ENCODE measurements around the gene CHKB.

The CHKB gene

DNA sequence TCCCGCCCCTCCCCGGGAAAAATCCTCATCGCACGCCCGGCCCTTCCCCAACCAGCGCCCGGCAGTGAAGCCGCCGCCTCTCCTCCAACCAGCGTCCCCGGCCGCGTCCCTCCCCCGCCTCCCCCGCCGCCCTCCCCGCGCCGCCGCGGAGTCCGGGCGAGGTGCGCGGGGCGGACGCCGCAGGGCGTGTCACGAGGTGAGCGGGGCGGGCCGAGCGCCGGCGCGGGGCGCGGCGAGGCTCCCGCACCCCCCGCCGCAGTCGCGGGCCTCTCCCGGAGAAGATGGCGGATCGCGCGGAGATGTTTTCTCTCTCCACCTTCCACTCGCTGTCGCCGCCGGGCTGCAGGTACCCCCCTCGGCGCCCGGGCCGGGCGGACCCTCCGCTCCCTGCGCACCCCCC is 17.9 kb upstream of the CHKB start, which contains the start of gene MAPK8IP2:
MAPK8IP2 (plus strand) TSS at position 256 of the 400 bp plus-strand sequence; CDS start at position 282, 26 bp downstream.
- no peak for DNase-seq (ENCODE audit: low read depth)

DNA sequence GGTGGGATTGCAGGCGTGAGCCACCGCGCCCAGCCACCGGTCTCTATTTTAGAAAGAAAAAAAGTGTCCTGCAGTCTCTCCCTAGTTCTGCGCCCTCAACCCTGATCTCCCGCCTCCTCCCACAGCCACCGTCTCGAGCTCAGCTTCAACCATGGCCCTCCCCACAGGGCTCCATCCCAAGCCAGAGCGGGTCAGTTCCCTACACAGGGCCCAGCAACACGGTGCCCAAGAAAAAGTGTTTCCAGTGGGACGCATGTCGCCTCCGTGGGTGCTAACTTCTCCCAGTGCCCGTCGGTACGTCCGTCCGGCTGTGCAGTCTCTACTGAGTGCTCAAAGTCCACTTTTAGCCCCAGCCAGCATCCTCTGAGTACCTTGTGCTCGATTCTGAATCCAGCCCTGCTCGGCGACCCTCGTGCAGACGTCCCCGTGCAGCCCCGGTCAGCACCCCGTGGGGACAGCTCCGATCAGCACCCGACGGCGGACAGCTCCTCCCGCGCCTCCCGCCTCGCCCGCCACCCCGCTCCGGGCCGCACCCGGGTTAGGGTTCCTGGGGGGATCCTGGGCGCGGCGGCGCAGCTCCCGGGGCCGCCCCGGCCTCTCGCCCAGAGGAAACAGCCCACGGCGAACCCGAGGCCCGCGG is 17.3 kb upstream of the CHKB start:
- no peak for DNase-seq (ENCODE audit: low read depth)

GRCh38 chr22:50597097-50597496 is 14.4 kb upstream of the CHKB start:
- DNase-seq (ENCODE audit: low read depth), result no peak

DNA sequence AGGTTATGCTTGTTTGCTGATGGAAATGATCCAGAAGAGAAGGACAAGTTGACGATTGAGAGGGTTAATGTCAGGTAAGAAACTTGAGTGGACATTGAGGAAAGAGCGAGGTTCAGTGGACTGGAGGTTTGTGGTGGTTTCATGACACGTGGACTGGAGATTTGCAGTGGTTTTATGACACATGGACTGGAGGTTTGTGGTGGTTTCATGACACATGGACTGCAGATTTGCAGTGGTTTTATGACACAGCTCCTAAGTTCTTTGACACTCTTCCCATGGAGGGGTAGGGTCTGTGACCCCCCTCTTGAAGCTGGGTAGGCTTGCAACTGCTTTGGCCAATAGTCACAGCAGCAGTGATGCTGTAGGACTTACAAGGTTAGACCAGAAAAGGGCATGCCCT is 12.5 kb upstream of the CHKB start:
- DNase-seq (ENCODE audit: low read depth), result no peak

- DNase-seq (ENCODE audit: low read depth), result no peak
Observed at GRCh38 chr22:50587407-50587806, 4.8 kb upstream of the CHKB start.

DNA sequence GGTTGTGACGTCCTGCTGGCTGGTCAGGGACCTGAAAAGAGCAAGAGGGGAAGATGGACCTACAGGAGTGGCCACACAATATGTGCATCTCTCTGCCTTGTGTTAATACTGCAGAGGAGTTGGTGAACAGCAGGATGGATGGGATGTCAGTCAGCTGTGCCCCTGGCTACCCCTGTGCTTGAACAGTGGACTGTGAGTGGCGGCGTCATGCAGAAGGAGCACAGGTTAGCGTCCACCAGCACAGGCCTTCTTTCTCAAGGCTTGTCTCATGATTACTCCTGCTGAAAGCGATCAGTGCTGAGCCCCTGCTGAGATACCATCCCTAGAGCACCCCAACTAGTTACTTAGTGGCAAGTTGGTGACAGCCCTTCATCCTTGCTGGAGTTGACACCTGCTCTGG is 3.8 kb upstream of the CHKB start:
- DNase-seq (ENCODE audit: low read depth), result no peak

DNA sequence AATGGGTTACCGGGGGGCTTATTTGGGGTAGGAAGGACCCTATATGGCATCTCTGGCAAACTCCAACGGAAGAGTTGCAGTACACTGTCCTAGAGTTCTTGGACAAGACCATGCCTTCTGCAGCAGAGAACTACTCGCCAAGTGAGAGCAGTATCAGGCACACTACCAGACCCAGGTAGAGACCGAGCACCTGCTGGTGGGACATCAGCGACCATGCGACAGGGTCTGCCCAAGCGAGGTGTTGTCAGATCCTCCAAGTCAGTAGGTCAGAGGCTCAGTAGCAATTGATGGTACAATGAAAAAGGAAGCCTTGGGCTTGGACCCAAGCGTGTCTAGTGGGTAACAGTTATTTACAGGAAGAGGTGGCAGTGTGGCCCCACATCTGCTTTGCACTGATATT is 3.1 kb upstream of the CHKB start:
- no peak for DNase-seq (ENCODE audit: low read depth)

- no peak for DNase-seq (ENCODE audit: low read depth)
Observed at GRCh38 chr22:50585238-50585637, 2.6 kb upstream of the CHKB start.

DNA sequence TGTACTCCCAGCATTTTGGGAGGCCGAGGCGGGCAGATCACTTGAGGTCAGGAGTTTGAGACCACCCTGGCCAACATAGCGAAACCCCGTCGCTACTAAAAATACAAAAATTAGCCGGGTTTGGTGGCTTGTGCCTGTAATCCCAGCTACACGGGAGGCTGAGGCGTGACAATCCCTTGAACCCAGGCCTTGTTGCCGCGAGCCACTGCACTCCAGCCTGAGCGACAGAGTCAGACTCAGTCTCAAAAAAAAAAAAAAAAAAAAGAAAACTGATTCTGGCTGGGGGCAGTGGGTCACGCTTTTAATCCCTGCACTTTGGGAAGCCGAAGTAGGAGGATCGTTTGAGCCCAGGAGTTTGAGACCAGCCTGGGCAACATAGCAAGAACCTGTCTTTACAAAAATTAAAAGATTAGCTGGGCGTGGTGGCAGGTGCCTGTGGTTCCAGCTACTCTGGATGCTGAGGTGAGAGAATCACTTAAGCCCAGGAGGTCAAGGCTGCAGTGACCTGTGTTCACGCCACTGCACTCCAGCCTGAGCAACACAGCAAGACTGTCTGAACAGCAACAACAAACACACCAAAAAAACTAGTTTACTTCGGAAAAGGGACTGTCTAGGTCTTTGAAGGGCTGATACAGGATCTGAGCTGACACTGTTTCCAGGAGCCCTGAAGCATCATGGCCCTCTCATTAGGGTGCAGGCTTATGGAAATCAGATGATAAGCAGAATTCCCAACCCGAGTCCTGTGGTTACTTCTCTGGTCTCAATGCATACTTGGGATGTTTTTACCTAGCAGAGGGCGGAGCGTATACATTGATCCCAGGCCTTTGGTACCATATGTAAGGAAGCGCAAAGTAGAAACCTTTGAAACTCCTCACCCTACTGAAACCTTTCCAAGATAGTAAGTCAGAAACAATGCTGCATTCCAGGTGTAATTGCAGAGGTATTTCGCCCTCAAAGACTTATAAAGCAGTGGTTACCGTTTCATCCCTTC is 1.8 kb upstream of the CHKB start:
- no peak for DNase-seq (ENCODE audit: low read depth)

GRCh38 chr22:50583294-50583861 is 729 bp upstream of the CHKB start:
- DNase-seq (ENCODE audit: low read depth), result no peak

- no peak for DNase-seq (ENCODE audit: low read depth)
Observed at GRCh38 chr22:50581950-50582492, 628 bp downstream of the CHKB start.

DNA sequence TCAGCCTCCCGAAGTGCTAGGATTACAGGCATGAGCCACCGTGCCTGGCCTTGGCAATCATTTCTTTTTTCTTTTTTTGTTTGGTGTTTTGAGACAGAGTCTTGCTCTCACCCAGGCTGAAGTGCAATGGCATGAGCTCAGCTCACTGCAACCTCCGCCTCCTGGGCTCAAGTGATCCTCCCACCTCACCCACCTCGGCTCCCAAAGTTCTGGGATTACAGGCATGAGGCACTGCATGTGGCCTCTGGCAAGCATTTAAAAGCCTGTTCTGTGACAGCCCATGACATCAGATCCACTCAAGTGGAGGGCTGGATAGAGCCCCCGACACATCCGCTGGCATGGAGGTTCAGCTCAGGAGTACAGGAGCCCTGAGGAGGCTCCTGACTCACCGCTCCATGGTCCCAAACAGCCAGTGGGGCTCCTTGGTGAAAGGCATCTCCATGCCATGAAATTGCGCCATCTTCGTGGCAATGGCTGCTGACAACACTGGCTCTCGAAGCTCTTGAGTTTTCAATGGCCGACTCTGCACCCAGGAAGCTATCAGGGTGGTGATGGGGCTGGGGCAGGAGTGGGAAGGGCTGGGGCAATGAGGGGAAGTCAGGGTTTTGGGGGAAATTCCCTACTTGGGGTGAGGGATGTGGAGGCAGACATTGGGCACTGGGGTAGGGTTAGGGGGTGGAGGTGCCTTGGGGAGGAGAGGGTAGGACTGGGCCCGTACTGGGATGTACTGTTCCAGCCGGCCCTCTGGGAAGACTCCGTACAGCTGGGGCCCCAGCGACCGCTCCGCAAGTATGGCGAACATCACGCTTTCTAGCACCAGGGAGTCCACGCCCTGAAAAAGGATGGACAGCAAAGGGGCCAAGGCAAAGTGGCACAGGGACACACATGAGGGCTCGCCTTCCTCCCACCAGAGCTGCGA is 1.4 kb downstream of the CHKB start:
- DNase-seq (ENCODE audit: low read depth), result no peak

DNA sequence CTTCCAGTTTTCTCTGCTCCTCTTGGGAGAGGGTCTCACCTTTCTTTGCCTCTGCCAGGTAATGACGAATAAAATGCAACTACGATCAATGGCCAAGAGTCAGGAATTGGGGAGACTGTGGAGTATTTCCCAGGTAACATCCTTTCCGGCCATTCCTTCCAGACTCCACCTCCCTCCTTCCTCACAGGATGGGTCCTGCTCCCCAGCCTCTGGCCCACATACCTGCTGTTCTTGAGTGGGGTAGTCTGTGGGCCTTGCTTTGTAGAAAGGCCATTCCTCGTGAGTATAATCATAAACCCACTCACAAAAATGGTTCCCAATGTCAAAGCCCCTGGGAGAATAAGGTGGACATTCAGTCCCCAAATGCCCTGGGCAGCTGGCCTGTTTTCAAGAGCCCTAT is 2.9 kb downstream of the CHKB start:
- DNase-seq (ENCODE audit: low read depth), result no peak

- DNase-seq (ENCODE audit: low read depth), result no peak
Observed at GRCh38 chr22:50578776-50579310, 3.8 kb downstream of the CHKB start.

DNA sequence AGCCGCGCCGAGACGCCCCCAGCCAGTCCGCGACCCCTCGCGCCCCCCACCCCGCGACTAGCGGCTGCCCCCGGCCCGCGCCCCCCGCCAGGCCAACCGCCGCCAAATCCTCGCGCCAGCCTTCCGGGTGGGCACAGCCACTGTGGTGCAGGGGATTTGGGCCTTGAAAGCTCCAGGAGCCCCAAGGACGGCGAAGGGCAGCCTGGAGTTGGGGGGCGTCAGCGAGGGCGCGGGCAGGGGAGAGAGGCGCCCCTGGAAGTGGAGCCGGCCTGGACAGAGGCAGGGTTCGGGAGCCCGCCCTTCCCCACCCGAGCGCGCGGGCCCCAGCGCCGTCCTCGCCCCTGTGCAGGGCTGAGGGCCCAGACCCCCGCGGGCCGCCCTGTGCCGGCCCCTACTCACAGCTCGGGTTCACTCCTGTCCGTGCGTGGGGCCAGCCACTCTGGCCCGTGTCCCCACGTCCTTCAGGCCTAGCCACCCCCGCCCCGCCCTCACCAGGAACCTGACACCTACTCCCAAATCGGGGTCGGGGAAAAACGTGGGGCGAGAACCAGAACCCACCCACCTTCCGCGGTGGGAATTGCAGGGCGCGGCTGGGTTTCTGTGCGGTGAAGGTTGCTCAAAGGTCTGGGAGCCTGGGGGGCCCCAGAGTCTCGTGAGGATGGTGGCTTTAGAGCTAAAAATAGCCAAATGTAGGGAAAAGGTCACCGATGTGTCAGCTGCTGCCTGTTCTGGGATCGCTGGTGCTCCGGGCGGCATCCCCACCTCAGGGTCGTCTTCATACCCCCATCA is 4.5 kb downstream of the CHKB start, which contains the start of gene CPT1B:
CPT1B (minus strand) TSS at position 441 of the 789 bp plus-strand sequence. CDS start 512 bp downstream, outside the sequence.
- no peak for DNase-seq (ENCODE audit: low read depth)

GRCh38 chr22:50577697-50577986 is 5.0 kb downstream of the CHKB start:
- no peak for DNase-seq (ENCODE audit: low read depth)

GRCh38 chr22:50576806-50577696 is 5.6 kb downstream of the CHKB start:
- DNase-seq (ENCODE audit: low read depth), result no peak

- no peak for DNase-seq (ENCODE audit: low read depth)
Observed at GRCh38 chr22:50576070-50576469, 6.6 kb downstream of the CHKB start.

DNA sequence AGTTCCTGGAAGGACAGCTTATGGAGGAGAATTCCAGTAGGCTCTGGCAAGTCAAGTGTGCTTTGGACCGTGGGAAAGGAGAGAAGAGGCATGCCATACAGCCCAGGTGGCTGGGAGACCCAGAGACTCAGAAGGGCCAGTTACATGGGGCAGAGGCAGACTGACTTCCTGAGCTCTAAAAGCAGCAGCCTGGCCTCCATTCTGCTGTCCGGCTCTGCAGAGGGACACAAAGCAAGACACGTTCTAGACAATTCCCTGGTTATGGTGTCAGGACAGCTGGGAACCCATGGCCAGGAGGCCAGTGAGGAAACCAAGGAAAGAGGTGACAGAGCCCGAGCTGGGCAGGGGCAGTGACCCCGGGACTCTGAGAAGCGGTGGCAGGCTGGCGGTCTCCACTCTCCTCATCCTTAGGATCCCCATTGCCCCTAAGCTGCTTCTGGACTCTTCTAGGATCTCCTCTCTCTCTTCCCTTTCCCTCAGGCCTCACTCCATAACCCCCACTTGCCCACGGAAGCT is 7.2 kb downstream of the CHKB start:
- no peak for DNase-seq (ENCODE audit: low read depth)
